A549 (cell line): ENCODE results near the gene SLC25A34. TPM values are rescaled to one million over a fixed set of nuclear protein-coding genes. Genes with fewer than 3 reads are reported as not detected.

Experiments
- ATAC-seq, 2 experiments: fragments of 200-7000 bp in 1 of 2; fragments of >200 bp in 1 of 2; cut with Nextera tagmentation in 1 of 2; cut with Tn5 transposase in 1 of 2; 3 replicates each; pipeline versions ENCODE4 v1.8.0 to v1.9.1; 2018 to 2020; ENCODE audit warnings: mild to moderate bottlenecking in 1 of 2, moderate library complexity in 1 of 2
- CTCF ChIA-PET: fragments of 300-600 bp; sonication (Branson Sonifier 250); formaldehyde crosslinking; extraction: SDS; loops from one replicate; lab custom pipeline; 2021; ENCODE audit warnings: antibody characterized with exemption, inconsistent platforms; lab: Yijun Ruan, JAX
- POLR2A ChIA-PET: fragments of 350-600 bp; formaldehyde crosslinking; extraction: SDS; loops from one replicate; lab custom pipeline; 2021; ENCODE audit warnings: antibody characterized with exemption, inconsistent platforms; lab: Yijun Ruan, JAX
- DNase-seq, 2 experiments: peaks; one replicate each; pipeline versions ENCODE4 v3.0.0 to v3.0.0-alpha.2; 2011 to 2016; ENCODE audit warnings: low read depth in 1 of 2, low spot score in 1 of 2
- FAIRE-seq: peaks from 2 replicates; lab custom pipeline; 2011; peaks lifted over from hg19 to GRCh38; lab: Jason Lieb, UNC
- H3K27ac ChIP-seq, 2 experiments: fragments of >200 bp; sonication (Bioruptor Twin); formaldehyde crosslinking; 3 replicates each; pipeline ENCODE4 v1.5.1; 2016 to 2017
- H3K4me1 ChIP-seq: fragments of >200 bp; sonication (Bioruptor Twin); formaldehyde crosslinking; 3 replicates; pipeline ENCODE4 v1.6.1; 2016
- H3K4me2 ChIP-seq: fragments of >200 bp; sonication (Bioruptor Twin); formaldehyde crosslinking; 3 replicates; pipeline ENCODE4 v1.6.1; 2016
- H3K4me3 ChIP-seq: fragments of >200 bp; sonication (Bioruptor Twin); formaldehyde crosslinking; 3 replicates; pipeline ENCODE4 v1.5.1; 2016
- H3K9me3 ChIP-seq: fragments of >200 bp; sonication (Bioruptor Twin); formaldehyde crosslinking; 3 replicates; pipeline ENCODE4 v1.6.1; 2016
- BCL3 ChIP-seq: fragments of >200 bp; sonication (Bioruptor Twin); formaldehyde crosslinking; IDR thresholded peaks from 3 replicates; pipeline ENCODE4 v1.6.1; 2016
- BHLHE40 ChIP-seq: IDR thresholded peaks from 2 replicates; pipeline ENCODE4 v1.6.1; 2012; ENCODE audit warnings: low read depth, low read length, inconsistent platforms
- CBX8 ChIP-seq: fragments of 200-600 bp; sonication (generic); IDR thresholded peaks from 2 replicates; pipeline ENCODE4 v1.6.1; 2016
- CHD4 ChIP-seq: fragments of 200-600 bp; sonication (generic); IDR thresholded peaks from 2 replicates; pipeline ENCODE4 v1.6.1; 2016; ENCODE audit warnings: antibody characterized with exemption, mild to moderate bottlenecking, borderline replicate concordance
- CTCF ChIP-seq: fragments of >200 bp; sonication (Bioruptor Twin); formaldehyde crosslinking; IDR thresholded peaks from 3 replicates; pipeline ENCODE4 v1.5.1; 2016
- ELK1 ChIP-seq: fragments of 150-350 bp; IDR thresholded peaks from 2 replicates; pipeline ENCODE4 v1.6.1; 2014; ENCODE audit warnings: low read depth, mild to moderate bottlenecking, low read length
- EP300 ChIP-seq, 2 experiments: fragments of >200 bp; sonication (Bioruptor Twin); formaldehyde crosslinking; IDR thresholded peaks; 2 replicates in 1 of 2; 3 replicates in 1 of 2; pipeline ENCODE4 v1.6.1; 2016 to 2017
- FOSL2 ChIP-seq, 2 experiments: fragments of 450-650 bp in 1 of 2; fragments of >200 bp in 1 of 2; sonication (Bioruptor Twin) in 1 of 2; formaldehyde crosslinking; IDR thresholded peaks; 2 replicates each; pipeline versions ENCODE4 v1.5.0 to v1.6.1; 2016 to 2020; ENCODE audit warnings: mild to moderate bottlenecking in 1 of 2, moderate library complexity in 1 of 2
- FOXS1 ChIP-seq: fragments of 250-450 bp; sonication (Bioruptor Pico); IDR thresholded peaks from 2 replicates; pipeline ENCODE4 v1.5.0; 2020; ENCODE audit warnings: mild to moderate bottlenecking, moderate library complexity
- HEYL ChIP-seq: fragments of 250-450 bp; sonication (Bioruptor Pico); IDR thresholded peaks from 2 replicates; pipeline ENCODE4 v1.8.0; 2021; ENCODE audit warnings: mild to moderate bottlenecking, moderate library complexity
- HOXA7 ChIP-seq: fragments of 250-450 bp; sonication (Bioruptor Pico); IDR thresholded peaks from 2 replicates; pipeline ENCODE4 v1.5.0; 2020; ENCODE audit warnings: mild to moderate bottlenecking, moderate library complexity
- HOXB13 ChIP-seq: fragments of 250-450 bp; sonication (Bioruptor Pico); IDR thresholded peaks from 2 replicates; pipeline ENCODE4 v1.5.0; 2020; ENCODE audit warnings: low read depth, mild to moderate bottlenecking, moderate library complexity
- HOXB5 ChIP-seq: fragments of 250-450 bp; sonication (Bioruptor Pico); IDR thresholded peaks from 2 replicates; pipeline ENCODE4 v1.5.0; 2020; ENCODE audit warnings: mild to moderate bottlenecking, moderate library complexity
- KDM1A ChIP-seq: fragments of 200-600 bp; sonication (generic); IDR thresholded peaks from 2 replicates; pipeline ENCODE4 v1.6.1; 2016; ENCODE audit warnings: low read depth, mild to moderate bottlenecking
- MAX ChIP-seq: IDR thresholded peaks from 2 replicates; pipeline ENCODE4 v1.6.1; 2012
- MAZ ChIP-seq: fragments of 150-350 bp; IDR thresholded peaks from 2 replicates; pipeline ENCODE4 v1.6.1; 2014; ENCODE audit warnings: antibody characterized with exemption, low read depth, low read length, borderline replicate concordance
- NPAS2 ChIP-seq: fragments of 250-450 bp; sonication (Bioruptor Pico); IDR thresholded peaks from 2 replicates; pipeline ENCODE4 v1.8.0; 2022; ENCODE audit warnings: mild to moderate bottlenecking, moderate library complexity, borderline replicate concordance
- NR3C1 ChIP-seq: fragments of >200 bp; sonication (Bioruptor Twin); formaldehyde crosslinking; IDR thresholded peaks from 3 replicates; pipeline ENCODE4 v1.6.1; 2017
- RARB ChIP-seq: fragments of 250-450 bp; sonication (Bioruptor Pico); IDR thresholded peaks from 2 replicates; pipeline ENCODE4 v1.8.0; 2021; ENCODE audit warnings: mild to moderate bottlenecking, moderate library complexity
- REST ChIP-seq: fragments of 200-600 bp; sonication (generic); IDR thresholded peaks from 2 replicates; pipeline ENCODE4 v1.6.1; 2016; ENCODE audit warnings: antibody characterized with exemption, mild to moderate bottlenecking, moderate library complexity
- RFX5 ChIP-seq: fragments of 450-650 bp; IDR thresholded peaks from 2 replicates; pipeline ENCODE4 v1.7.1; 2014; ENCODE audit warnings: antibody characterized with exemption, mild to moderate bottlenecking, moderate library complexity
- TFCP2L1 ChIP-seq: fragments of 250-450 bp; sonication (Bioruptor Pico); IDR thresholded peaks from 2 replicates; pipeline ENCODE4 v1.5.0; 2021; ENCODE audit warnings: mild to moderate bottlenecking
- ZFP36 ChIP-seq: fragments of 450-650 bp; IDR thresholded peaks from 2 replicates; pipeline ENCODE4 v1.6.1; 2014; ENCODE audit warnings: borderline replicate concordance; ENCODE audit not compliant: partially characterized antibody
- WGBS: methylation state at CpG from one replicate; pipeline ENCODE4 v1.1.6; 2017; ENCODE audit errors: missing lambda C conversion rate; 5-methylcytosine and 5-hydroxymethylcytosine counted together
- polyA plus RNA-seq, 4 experiments: library from polyadenylated mRNA; depleted of rRNA in 3 of 4; stranded (reverse); fragments of >200 nt; fragmentation: RNase III in 1 of 4; extraction: RNeasy Plus Mini Kit Qiagen cat#74134 plus additional on column Dnase treatment in 1 of 4; gene quantifications; 2 replicates in 3 of 4; 3 replicates in 1 of 4; pipeline ENCODE4 v1.2.3, GENCODE V29; 2011 to 2017
- TF ChIP-seq, protein P1 (sequence below): fragments of >200 bp; sonication (Bioruptor Twin); formaldehyde crosslinking; IDR thresholded peaks from 2 replicates; pipeline ENCODE4 v1.6.1; 2016

Gene SLC25A34
- polyA plus RNA-seq, 2 of the 4 experiments (the other 2 are of a cell fraction), result 0.12 to 0.19 TPM

DNA sequence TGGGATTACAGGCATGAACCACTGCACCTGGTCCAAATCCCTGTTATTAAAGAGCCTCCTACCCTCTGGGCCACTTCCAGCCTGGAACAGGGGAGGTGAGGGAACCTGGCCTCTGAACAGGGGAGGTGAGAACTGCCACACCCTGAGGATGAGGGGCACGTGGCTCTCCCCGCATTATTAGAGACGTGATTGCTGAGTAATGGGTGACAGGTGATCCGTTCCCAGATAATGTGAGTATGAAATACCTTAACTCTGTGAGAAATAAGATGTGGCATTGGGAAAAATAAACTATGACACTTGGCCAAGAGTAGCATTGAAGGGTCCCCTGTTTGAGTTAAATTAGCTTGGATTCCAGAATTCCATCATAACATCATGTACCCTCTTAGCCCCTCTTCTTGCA, 13.6 kb upstream of the SLC25A34 start (continued):
- TF ChIP-seq CTCF (no peak), MAZ (no peak), RARB (CRISPR knock-in tag) (no peak), CHD4 (no peak), BHLHE40 (no peak)
- TF ChIP-seq, protein P1, sequence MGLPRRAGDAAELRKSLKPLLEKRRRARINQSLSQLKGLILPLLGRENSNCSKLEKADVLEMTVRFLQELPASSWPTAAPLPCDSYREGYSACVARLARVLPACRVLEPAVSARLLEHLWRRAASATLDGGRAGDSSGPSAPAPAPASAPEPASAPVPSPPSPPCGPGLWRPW, result no peak

- ChIA-PET POLR2A (no interaction called here), CTCF (interaction anchor here (1.5 to 5.5 kb wide), 3 partner anchors 9 to 16 kb away, joined by 3 to 31 read pairs (median 6); no protein-coding TSS in a partner anchor)
- Histone ChIP-seq H3K9me3 (no peaks in the 10 kb centered on the region), H3K4me3 (no peak overlapping the region), H3K4me1 (no peaks in the 10 kb centered on the region), H3K4me2 (no peak overlapping the region), H3K27ac (no peak overlapping the region)
- WGBS, result 81% methylated on average over 10 of the region's 13 CpGs
- ATAC-seq (no peak), FAIRE-seq (no peak), DNase-seq (no peak)
- TF ChIP-seq KDM1A (no peak), BCL3 (no peak), ZFP36 (no peak), TFCP2L1 (CRISPR knock-in tag) (no peak), HEYL (CRISPR knock-in tag) (no peak), REST (no peak), NR3C1 (no peak), RFX5 (no peak), MAX (no peak), FOSL2 (IDR thresholded peaks at IDR 0.05) (no peak), FOSL2 (CRISPR knock-in tag; IDR thresholded peaks at IDR 0.05) (no peak), HOXB13 (no peak), EP300 (IDR thresholded peaks at IDR 0.05) (no peak), NPAS2 (CRISPR knock-in tag) (no peak), ELK1 (no peak), HOXB5 (CRISPR knock-in tag) (no peak), CHD4 (no peak), CBX8 (no peak), FOXS1 (CRISPR knock-in tag) (no peak), HOXA7 (CRISPR knock-in tag) (no peak)
Measured at GRCh38 chr1:15722836-15723532, 13.1 kb upstream of the SLC25A34 start.
